ENCODE measurements around the gene TMEM258. TPM values are rescaled to one million over a fixed set of nuclear protein-coding genes. Genes with fewer than 3 reads are reported as not detected.
A peak's percentile ranks its signal among the peaks of the same experiment; 100 is the strongest.

TMEM258 gene
- total RNA-seq, 1 experiment from 2014 or later = 201 TPM

- H3K4ac ChIP-seq (ENCODE audit: low read depth, low read length) = no peak overlapping the region
- no peaks in the 10 kb centered on the region for H3K79me1 ChIP-seq (ENCODE audit: insufficient read depth, low read depth, low read length, poor library complexity, severe bottlenecking)
- no peaks in the 10 kb centered on the region for H3K27me3 ChIP-seq (ENCODE audit: insufficient read depth, low read length)
- H2AK5ac ChIP-seq (ENCODE audit: insufficient read length, low read length) = no peak overlapping the region
- H3K36me3 Mint-ChIP-seq (ENCODE audit: insufficient read depth in 1 of 3, low read depth in 3 of 3) = no peaks in the 10 kb centered on the region; a peak in 1 of 7 replicates
- H3K4me3 Mint-ChIP-seq = no peak overlapping the region
- no peak overlapping the region for H2BK120ac ChIP-seq (ENCODE audit: low read depth, low read length, poor library complexity, severe bottlenecking)
- H4K20me1 ChIP-seq (ENCODE audit: control insufficient read depth, insufficient read depth, insufficient read length) = no peaks in the 10 kb centered on the region
- H3T11ph ChIP-seq (ENCODE audit: low read length) = no peak overlapping the region
- no peaks in the 10 kb centered on the region; the same call in 1 of the 2 replicates for H3K27me3 Mint-ChIP-seq (ENCODE audit: low read depth)
- H3K18ac ChIP-seq (ENCODE audit: insufficient read length, low read depth, low read length) = no peak overlapping the region
- H2BK20ac ChIP-seq (ENCODE audit: low read depth, low read length, poor library complexity, severe bottlenecking) = no peak overlapping the region
- H4K5ac ChIP-seq (ENCODE audit: insufficient read length, low read depth, low read length) = no peak overlapping the region
- H3K4me1 ChIP-seq (ENCODE audit: insufficient read depth, low read length) = no peaks in the 10 kb centered on the region
- no peak overlapping the region for H2BK15ac ChIP-seq (ENCODE audit: low read depth, low read length)
- H3K27ac Mint-ChIP-seq = peak overlapping the region in 1 of 3 experiments; percentile 16; a peak in 1 of 7 replicates
- WGBS (ENCODE audit: extremely low coverage, insufficient read length, low lambda C conversion rate) = no CpG with 5 or more reads among the region's 7 CpGs
- no peak overlapping the region for H3K14ac ChIP-seq (ENCODE audit: insufficient read depth, low read length)
- DNase-seq = peak; percentile 75
- no peak overlapping the region for H3K56ac ChIP-seq (ENCODE audit: insufficient read length, low read depth, low read length)
- H3K9ac ChIP-seq (ENCODE audit: extremely low read depth, insufficient read length, low read length) = no peak overlapping the region
- no peak overlapping the region for H3K27ac ChIP-seq (ENCODE audit: insufficient read length, low read depth, low read length)
- H3K9me3 Mint-ChIP-seq = peaks cover 0 to 2% of the 10 kb centered on the region in 2 experiments; a peak in 1 of 5 replicates
- peaks cover 17 to 26% of the 10 kb centered on the region in 2 experiments for H3K4me1 Mint-ChIP-seq
- H3K23me2 ChIP-seq (ENCODE audit: insufficient read length, low read depth, low read length, poor library complexity, severe bottlenecking) = no peaks in the 10 kb centered on the region
- no peak overlapping the region for H4K8ac ChIP-seq (replicated peaks; ENCODE audit: insufficient read length, low read depth, low read length)
- no peak overlapping the region for H3K4me2 ChIP-seq (ENCODE audit: insufficient read depth, insufficient read length, low read length)
- H4K91ac ChIP-seq (ENCODE audit: insufficient read length, low read depth, low read length) = no peak overlapping the region
- no peaks in the 10 kb centered on the region for H3K9me3 ChIP-seq (ENCODE audit: control insufficient read depth, low read depth, low read length)
- H2BK5ac ChIP-seq (ENCODE audit: insufficient read length, low read length) = no peak overlapping the region
- TF ChIP-seq CTCF (conservative IDR thresholded peaks at IDR 0.05) = no peak
- no peak overlapping the region for H2BK12ac ChIP-seq (ENCODE audit: insufficient read length, low read depth, low read length)
- H3K79me2 ChIP-seq (ENCODE audit: insufficient read depth, low read length) = no peaks in the 10 kb centered on the region
- H2AFZ ChIP-seq (ENCODE audit: low read length) = no peak overlapping the region
- no peak overlapping the region for H3K23ac ChIP-seq (ENCODE audit: insufficient read length, low read depth, low read length)
Observed at GRCh38 chr11:61771985-61772455, 20.4 kb downstream of the TMEM258 start.
